Fibroblast of the conjunctiva (primary cell): ENCODE data around the gene AQP9.

Experiments
- DNase-seq: peaks from one replicate; pipeline ENCODE4 v3.0.0-alpha.2; 2010; ENCODE audit warnings: low read depth

Gene AQP9

DNA sequence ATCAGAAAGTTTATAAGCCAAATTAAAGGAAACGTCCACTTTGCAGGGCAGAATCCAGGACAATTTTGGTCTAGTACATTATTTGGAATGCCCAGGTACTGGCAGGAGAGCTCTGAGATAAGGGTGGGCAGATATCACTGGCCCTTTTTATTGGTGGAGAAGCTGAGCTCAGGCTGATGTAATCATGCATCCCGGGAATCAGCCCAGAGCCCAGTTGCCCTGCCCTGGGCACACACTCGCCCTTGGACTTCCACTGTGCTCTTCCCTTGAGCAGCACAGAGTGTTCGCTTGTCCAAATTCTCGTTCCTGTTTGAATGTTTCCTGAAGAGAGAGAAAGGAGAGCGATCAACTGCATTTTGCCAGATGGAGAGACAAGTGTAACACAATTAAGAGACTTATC lies 3.7 kb downstream of the AQP9 start:
- DNase-seq: no peak

DNA sequence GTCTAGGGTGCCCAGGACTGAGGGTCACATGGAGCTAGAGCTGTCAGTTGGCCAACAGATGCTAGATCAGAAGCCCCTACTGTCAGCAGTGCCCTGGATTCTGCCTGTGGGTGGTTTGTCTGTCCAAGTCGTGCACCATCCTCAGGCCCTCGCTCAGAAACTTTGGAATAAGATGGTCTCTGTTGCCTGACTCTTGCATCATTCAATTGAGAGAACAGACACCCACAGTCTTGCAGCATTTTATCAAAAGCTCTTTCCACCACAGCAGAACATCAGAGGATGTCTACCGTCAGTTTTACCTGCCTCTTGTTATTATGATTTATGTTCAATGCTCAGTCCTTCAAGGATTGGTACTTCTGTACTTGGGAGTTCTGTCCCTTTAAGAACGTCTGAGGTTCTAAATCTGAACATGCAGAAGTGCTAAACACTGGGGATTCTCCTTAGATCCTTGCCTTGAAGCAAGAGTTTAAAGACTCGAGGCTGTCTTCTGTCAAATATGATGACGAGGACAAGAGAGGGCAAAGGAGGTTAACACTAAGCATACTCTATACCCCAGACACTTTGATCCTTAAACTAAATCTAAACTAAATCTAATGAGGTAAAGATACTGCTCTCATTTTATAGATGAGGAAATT lies 4.8 kb downstream of the AQP9 start:
- DNase-seq: no peak

DNA sequence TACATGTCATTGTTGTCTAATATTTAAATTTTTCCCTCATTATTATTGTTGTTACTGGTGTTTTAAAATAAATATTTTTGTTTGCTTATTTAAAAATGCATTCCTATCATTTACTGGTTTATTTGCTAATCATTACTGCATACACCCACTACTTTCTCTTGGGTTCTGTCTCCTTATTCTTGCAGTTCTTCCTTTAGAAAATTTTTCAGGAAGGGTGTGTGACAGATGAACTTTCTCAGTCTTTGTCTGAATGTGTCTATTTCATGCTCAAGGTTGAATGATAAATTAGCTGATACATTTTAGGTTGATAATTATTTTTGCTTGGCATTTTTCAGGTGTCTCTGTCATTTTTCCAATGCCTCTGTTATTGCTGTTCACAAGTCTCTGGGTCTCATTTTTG lies 7.4 kb downstream of the AQP9 start:
- DNase-seq: no peak

DNA sequence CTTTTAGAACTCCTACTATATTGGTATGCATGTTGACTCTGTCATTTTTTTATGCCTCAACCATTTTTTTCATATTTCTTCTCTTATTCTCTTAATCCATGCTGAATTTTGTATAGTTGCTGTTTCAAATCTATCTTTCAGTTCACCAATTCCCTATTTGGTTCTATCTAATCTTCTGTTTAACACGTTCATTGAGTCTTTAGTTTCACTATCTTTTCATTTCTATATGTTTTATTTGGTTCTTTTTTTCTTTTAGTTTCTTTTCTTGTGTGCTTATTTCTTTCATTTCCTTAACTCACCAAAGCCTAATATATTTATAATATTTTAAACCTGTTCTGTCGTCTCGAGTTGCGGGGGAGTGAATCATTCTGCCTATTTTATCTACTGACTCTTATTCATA lies 8.0 kb downstream of the AQP9 start:
- no peak for DNase-seq

DNA sequence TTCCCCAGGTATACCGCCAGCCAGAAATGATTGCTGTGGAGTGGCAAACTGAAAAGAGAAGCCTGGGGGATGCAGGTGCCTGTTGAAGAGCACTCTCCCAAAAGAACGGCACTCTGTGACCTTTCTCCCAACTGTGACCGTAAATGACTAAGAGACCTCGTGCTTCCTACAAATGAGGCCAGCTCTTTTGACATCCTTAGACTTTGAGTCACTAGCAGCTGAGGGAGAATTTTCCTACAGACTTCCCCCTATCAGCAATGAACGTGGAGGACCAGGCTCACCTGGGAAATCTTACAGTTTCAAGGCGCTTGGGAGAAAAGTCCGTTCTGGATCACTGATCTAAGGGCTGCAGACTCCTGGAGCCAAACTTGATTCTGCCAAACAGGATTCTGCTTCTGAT lies 8.6 kb downstream of the AQP9 start:
- DNase-seq: no peak

DNA sequence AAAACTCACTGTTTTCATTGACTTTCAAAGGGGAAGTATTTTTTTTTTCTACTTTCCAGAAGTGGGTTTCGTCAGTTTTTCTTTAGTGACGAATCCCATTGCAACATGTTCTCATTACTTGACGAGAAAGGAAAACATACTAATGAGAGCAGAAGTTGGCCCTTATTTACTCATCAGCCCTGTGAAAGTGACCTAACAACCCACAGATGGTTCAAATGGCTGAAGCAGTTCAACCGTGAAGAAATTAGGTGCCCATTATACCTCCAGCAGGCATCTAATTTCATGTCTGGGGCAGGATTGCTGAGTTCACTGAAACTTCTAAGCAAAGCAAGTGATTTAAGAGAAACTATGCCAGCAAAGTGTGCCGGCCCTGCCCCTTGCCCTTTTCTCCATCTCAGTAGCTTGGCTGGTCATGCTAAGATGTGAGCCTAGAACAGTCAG lies 9.0 kb downstream of the AQP9 start:
- no peak for DNase-seq

DNA sequence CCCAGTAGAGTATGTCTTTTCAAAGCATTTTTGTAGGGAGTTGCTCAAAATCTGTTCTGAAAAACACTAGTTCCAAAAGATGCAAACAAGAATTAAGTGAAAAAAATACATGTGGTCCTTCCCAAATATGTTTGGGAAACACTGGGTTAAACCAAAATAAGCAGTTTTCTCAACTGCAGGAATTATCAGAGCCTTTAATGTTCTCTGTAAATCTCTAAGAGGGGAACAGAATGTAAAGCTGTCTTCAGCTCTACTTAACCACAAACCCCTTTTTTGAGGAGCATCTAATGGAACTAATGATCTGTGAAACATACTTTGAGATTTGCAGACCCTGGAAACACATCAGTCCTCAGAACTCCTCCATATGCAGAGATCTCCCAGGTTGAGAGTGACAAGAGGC lies 9.9 kb downstream of the AQP9 start:
- no peak for DNase-seq

DNA sequence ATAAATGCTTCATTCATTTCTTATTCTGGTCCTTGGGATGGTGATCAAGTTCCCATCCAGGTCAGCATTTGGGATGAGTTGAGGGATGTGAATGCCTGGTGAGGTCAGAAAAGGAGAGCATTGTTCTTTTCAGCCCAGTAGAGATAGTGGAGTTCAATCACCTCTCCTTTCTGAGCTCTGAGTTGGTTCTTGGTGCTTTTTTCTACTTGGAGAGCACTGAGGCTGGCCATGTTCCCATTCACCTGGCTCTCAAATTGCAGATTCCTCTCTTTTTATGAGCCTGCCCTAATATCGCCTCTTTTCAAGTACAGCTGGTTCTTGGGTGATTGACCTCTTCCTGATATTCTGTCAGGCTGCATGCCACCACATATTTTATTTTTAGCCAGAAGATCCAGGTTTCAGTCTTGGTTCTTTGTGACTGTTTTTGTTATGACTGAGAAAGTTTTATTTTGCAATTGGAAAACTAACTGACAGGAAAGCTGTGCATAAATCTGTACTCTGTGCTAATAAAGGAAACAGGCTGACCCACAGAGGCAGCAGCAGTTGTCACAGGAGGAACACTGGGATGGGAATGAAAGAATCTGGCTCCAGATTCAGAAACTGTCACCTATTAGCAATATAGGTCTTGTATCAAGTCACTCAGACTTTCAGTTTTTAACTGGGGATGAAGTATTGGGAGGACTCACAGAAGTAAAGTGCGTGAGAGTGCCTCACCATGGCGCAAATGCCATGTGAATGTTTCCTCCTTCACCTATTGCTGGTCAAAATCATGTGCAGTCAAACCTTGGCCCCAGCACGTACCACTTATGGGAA lies 10.7 kb downstream of the AQP9 start:
- no peak for DNase-seq

DNA sequence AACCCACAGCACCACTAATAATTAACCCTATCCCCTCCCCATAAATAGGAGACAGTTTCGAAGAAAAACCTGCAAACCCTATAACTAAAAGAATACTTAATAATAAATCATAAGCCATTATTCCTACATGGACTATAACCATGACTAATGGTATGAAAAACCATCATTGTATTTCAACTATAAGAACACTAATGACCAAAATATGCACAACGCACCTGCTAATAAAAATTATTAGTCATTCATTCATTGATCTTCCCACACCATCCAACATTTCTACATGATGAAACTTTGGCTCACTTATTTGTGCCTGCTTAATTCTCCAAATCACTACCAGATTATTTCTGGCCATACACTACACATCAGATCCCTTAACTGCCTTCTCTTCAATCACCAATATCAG lies 16.6 kb downstream of the AQP9 start:
- DNase-seq: no peak

DNA sequence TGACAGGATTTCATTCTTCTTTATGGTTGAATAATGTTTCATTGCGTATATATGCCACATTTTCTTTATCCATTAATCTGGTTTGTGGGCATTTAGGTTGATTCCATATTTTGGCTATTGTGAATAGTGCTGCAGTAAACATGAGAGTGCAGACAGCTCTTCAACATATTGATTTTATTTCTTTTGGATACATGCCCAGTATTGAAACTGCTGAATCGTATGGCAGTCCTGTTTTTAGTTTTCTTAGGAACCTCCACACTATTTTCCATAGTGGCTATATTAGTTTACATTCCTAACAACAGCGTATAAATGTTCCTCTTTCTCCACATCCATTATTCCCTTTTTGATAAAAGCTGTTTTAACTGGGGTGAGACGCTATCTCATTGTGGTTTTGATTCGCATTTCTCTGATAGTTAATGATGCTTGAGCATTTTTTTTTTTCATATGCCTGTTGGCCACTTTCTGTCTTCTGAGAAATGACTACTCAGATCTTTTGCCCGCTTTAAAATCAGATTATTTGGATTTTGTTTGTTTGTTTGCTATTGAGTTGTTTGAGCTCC lies 21.7 kb downstream of the AQP9 start:
- no peak for DNase-seq

DNA sequence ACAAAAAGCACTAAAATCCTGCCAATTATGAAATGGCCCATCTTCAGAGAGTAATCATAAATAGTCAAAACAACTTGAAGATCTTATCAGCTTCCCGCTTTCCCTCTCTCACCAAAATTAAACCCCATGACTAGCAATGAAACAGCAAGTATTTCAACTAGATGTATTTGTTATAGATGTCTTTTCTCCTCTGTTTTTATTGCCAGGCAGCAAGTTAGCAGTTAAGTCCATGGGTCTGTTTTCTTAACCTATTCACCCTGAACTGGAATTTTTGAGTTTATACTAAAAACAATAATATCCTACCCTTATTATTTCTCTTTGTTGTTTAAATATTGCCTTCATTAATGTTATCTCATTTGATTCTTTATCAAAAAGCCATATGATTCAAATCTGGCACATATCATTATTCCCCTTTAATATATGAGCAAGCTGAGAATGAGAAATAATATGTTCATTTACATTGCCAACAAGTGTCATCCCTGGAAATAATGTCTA lies 23.3 kb downstream of the AQP9 start:
- no peak for DNase-seq

DNA sequence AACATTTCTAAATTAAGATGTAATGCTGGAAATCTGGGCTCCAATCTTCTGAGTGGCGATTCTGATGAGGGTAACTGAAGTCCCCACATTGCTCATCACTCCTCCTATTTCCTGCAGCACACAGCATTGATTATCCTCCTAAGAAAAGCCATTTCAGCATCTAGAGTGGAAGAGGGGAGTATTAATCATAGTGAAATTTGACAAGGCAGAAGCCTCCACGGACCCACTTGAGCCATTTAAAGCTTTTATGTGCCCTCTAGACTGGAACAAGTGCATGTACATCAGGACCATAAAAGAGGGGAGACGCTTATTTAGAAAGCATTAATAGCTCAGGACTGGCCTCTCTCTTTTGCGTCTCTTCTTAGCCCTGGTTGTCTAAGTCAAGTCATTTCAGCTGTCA lies 25.8 kb downstream of the AQP9 start:
- DNase-seq: no peak

DNA sequence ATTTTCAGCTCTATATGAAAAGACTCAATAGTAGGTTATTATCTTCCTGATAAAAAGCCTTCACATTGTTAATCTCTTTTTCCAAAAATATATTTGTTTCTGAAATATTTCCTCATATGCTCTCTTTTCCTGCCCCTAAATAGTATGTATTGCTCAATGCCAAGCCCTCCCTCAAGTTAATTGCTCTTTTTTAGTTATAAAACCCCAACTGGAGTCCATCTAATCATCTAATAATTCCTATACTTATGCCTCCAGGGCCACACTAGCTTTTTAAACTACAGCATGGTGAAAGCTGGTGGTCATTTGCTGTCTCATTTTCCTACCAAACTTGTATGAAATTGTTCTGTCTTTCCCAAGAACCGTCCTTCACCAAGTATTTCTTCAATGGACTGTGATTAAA lies 26.7 kb downstream of the AQP9 start:
- DNase-seq: no peak

DNA sequence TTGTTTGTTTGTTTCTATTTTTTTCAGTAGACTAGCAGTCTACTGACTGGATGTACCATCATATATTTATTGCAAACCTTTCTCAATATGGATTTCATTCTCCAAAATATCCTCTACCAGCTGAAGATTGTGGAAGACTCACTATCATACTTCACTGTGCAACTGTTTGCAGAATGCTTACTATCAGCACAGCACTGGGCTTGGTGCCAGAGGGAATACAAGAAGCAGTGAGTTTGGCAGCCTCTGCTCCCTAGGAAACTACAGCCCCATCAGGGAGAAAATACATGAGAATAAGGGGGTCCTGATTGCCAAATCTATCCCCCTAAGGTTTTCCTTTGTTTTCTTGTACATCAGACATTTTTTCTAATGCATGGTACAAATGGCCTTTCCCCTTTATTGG lies 27.5 kb downstream of the AQP9 start:
- DNase-seq: peak; percentile 18

DNA sequence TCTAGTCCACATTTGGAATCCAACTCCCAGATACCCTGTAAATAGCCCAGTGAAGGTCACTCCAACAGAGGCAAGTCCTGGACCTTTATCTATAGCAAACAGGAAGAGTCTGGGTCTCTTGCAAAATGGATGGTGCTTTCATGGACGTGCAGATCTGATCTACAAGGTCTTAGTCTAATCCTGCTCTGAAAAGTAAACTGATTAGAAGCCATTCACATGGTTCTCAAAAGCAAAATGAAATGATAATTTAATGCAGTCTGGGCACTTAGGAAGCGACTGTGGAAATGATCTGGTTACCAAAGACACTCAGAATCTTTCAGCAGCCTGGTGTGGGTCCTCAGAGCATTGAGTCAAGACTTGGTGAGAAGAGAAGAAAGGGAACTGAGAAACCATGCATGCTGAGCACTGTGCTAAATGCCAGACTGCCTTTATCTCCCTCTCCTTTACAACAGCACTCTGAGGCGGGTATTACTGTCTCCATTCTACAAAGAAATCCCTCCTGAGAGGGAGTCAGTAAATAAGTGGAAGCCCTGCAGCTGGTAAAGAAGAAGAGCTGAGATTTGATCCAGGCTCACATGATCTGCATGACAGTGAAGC lies 29.0 kb downstream of the AQP9 start:
- DNase-seq: no peak

DNA sequence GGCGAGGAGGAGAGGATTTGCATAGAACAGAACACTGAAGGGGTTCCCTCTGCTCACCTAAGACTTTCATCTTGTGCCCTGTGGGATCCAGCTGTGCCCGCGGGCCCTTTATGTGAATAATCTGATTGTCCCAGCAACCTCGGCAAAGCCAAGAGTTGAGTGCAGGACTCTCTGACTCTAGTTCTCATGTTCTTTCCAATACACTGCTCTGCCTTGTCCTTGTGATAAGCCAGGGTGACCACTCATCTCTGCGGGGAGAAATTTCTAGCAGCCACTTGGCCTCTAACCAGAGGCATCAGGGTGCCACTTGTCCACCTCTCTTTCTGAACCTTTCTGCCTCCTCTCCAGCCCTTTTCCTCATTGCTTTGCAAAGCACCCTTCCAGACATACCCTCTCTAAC lies 31.8 kb downstream of the AQP9 start:
- DNase-seq: no peak

DNA sequence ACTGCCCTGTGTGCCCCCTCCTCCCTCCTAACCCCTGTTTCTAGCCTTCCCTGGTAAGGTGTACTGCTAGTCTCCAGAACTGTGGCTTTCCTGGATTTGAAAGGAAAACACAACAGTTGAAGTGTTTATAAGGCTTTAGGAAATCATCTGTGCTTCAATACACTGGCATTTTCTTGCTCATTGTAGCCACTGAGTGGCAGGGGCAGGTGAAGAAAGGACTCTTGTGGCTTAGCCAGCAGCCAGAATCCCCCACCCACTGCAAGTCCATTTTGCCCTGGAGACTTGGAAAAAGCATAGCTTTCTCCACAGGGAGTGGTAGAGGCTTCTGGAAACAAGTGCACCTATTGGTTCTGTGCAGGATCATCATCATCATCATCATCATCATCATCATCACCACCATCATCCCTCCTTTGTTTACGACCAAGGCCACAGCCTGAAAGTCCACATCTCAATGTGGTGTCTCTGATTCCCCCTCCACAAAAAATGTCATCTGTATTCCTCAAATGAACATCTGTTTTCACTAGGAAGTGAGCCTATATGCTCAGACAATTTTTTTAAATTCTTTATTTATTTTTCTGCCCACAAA lies 33.4 kb downstream of the AQP9 start:
- DNase-seq: no peak

DNA sequence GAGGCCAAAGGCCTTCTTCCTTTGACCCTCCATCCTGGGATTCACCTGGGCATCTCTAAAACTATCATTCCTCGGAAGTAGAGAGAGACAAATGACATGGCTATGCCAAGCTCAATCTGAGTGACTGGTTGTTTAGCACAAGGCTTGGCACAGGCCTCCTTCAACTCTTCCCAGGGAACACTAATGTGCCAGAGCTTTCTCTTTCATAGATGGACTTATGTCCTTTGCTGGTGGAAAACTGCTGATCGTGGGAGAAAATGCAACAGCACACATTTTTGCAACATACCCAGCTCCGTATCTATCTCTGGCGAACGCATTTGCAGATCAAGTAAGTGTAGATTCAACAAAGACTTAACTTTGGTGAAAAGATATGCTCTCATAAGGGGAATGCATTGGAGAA lies 36.5 kb downstream of the AQP9 start:
- DNase-seq: no peak

DNA sequence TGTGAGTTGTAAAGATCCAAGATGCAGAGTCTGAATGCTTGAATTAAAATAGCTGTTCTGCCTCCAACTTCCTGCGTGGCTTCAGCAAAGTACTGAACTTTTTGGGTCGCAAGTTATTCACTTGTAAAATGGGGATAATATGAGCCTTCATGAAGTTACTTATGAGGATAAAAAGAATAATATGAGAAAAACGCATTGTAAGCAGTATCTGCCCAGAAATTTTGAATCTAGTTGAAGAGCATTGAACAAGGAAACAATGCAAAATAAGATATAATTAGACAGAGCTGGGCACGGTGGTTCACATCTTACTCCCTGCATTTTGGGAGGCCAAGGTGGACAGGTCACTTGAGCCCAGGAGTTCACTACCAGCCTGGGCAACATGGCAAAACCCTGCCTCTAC lies 37.8 kb downstream of the AQP9 start:
- no peak for DNase-seq

DNA sequence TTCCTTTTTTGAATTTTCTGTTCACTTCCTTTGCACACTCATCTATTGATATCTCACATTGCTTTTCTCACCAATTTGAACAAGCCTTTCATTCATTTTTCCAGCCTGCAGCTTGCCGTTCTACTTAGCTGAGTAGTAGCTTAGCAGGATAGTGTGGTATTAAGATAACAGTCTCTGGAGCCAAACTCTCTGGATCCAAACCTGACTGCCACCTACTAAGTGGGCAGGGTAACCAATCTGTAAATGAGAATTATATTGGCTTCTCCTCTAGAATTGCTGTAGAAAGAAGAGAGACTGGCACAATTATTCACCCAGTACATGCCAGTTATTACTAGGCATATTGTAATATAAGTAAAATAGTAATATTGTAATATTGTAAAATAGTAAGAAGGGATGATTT lies 40.5 kb downstream of the AQP9 start:
- no peak for DNase-seq

DNA sequence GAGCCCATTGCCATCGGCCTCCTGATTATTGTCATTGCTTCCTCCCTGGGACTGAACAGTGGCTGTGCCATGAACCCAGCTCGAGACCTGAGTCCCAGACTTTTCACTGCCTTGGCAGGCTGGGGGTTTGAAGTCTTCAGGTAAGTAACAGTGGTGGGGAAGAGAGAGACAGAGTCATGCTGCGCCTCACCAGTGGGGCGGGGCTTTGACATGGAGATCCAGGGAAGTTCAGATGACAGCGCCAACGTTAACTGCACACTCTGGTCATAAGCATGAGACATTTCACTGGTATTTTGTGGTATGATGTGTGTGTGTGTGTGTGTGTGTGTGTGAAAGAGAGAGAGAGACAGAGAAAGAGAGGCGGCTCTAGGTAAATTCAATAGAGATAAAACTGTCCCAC lies 41.0 kb downstream of the AQP9 start:
- no peak for DNase-seq

DNA sequence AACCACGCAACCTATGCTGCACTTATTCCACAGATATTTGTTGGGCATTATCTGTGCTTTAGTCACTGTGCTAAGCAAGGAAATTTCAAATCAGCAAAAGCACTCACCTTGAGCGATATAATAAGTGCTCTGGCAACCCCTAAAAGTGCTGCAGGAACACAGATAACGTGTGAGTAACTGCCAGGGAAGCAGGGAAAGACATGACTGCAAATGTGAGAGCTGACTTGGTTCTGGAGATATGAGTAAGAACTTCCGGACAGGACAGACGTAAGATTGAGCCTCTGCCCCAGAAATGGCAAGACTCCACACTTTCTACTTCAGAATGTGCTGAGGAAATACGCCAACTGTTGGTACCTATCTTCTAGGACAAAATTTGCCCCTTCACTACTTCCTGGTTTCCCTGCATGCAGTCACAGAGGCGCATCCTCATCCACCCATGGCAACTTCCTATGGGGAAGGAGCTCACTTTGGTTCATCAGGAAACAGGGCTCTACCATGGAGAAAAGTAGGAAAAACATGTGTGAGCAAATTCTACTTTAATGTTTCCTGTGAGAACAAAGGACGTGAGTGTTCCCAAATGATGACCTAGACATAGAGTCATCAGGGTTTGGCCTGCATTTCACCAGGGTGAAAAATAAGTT lies 41.7 kb downstream of the AQP9 start:
- no peak for DNase-seq
